Duodenal mucosa (tissue), 2 donors: ENCODE results near the gene ANTXR1.

Experiments used
- H3K27ac ChIP-seq: one replicate; pipeline ENCODE4 v1.7.0; 2013; ENCODE audit warnings: low read depth, low read length
- H3K27me3 ChIP-seq, 2 donors: one replicate each; pipeline ENCODE4 v1.7.0; 2013; ENCODE audit warnings: low read length in 2 of 2, control low read depth in 1 of 2; ENCODE audit not compliant: insufficient read depth in 2 of 2, control insufficient read depth in 1 of 2
- H3K36me3 ChIP-seq, 2 donors: one replicate each; pipeline ENCODE4 v1.7.0; 2013; ENCODE audit warnings: low read length in 2 of 2, control low read depth in 1 of 2; ENCODE audit not compliant: insufficient read depth in 2 of 2, control insufficient read depth in 1 of 2
- H3K4me1 ChIP-seq, 2 donors: one replicate each; pipeline ENCODE4 v1.7.0; 2013; ENCODE audit warnings: low read length in 2 of 2, control low read depth in 1 of 2; ENCODE audit not compliant: insufficient read depth in 2 of 2, control insufficient read depth in 1 of 2
- H3K4me3 ChIP-seq, 2 donors: one replicate each; pipeline ENCODE4 v1.7.0; 2013; ENCODE audit warnings: low read length in 2 of 2, low read depth in 1 of 2
- H3K9ac ChIP-seq, 2 donors: one replicate each; pipeline ENCODE4 v1.7.0; 2013; ENCODE audit warnings: low read length in 2 of 2, low read depth in 1 of 2
- H3K9me3 ChIP-seq, 2 donors: one replicate each; pipeline ENCODE4 v1.7.0; 2013; ENCODE audit warnings: low read length in 2 of 2, control low read depth in 1 of 2; ENCODE audit not compliant: control insufficient read depth in 1 of 2

Gene ANTXR1

DNA sequence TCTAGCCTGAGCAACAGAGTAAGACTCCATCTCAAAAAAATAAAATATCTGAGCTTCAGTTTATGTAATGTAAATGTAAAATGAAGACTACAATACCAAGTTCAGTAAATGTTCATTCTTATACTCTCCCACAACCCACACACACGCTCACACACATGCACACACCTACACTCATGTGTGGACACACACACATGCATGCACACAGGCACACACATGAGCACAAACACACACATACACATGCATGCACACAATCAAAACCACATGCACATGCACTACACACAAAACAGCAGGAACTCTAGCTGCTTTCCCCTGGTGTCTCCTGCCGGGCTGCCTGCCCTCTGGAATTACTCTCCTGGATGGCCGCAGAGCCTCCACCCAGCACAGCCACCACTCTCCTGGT, 283.4 kb downstream of the ANTXR1 start:
- no peak overlapping the region for H3K9ac ChIP-seq
- peaks cover 0 to 5% of the 10 kb centered on the region in 2 donors for H3K4me1 ChIP-seq
- no peak overlapping the region for H3K27ac ChIP-seq
- H3K9me3 ChIP-seq = no peaks in the 10 kb centered on the region
- no peaks in the 10 kb centered on the region for H3K27me3 ChIP-seq
- H3K36me3 ChIP-seq = no peaks in the 10 kb centered on the region
- no peak overlapping the region for H3K4me3 ChIP-seq

GRCh38 chr2:69297216-69297615, 284.2 kb downstream of the ANTXR1 start:
- H3K27ac ChIP-seq = no peak overlapping the region
- H3K4me1 ChIP-seq = no peaks in the 10 kb centered on the region
- H3K9me3 ChIP-seq = no peaks in the 10 kb centered on the region
- no peaks in the 10 kb centered on the region for H3K27me3 ChIP-seq
- H3K4me3 ChIP-seq = no peak overlapping the region
- H3K9ac ChIP-seq = no peak overlapping the region
- no peaks in the 10 kb centered on the region for H3K36me3 ChIP-seq

DNA sequence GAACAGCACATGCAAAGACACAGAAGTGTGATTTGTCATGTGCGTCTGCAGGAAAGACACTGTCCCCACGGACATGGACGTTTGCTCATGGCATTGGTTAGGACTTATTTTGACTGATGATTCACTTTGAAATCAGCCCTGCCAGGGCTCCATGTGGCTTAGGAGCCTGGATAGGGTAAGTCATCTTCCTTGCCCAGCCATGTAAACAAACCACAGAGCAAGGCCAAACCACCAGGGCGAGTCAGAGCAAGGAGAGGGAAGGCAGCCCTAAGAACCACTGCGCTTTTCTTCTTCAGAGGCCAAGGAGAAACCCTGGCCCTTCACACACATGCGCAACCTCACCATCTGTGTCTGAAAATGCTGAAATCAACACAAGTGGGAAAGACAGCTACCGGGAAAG, 285.3 kb downstream of the ANTXR1 start:
- Histone ChIP-seq H3K9me3 (no peaks in the 10 kb centered on the region), H3K36me3 (no peaks in the 10 kb centered on the region), H3K9ac (no peak overlapping the region), H3K4me1 (no peaks in the 10 kb centered on the region), H3K27ac (no peak overlapping the region), H3K27me3 (no peaks in the 10 kb centered on the region), H3K4me3 (no peak overlapping the region)

DNA sequence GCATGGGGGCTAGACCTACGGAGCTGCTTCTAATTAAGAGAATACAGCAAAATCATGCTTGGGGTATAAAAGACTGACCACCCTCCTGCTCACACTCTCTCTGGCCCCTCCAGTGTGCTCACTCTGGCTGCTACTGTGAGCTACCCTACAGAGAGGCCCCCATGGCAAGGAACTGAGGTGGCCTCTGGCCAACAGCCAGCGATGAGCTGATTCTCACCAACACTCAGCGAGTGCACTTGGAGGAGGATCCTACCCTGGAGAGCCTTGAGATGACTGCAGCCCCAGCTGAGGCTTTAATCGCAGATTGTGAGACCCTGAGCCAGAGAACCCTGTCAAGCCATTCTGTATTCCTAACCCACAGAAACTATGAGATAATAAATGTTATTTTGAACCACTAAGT, 285.9 kb downstream of the ANTXR1 start:
- Histone ChIP-seq H3K27me3 (peaks cover 0 to 3% of the 10 kb centered on the region in 2 donors), H3K36me3 (no peaks in the 10 kb centered on the region), H3K27ac (no peak overlapping the region), H3K4me3 (no peak overlapping the region), H3K9me3 (peaks cover 1 to 2% of the 10 kb centered on the region in 2 donors), H3K4me1 (no peaks in the 10 kb centered on the region), H3K9ac (no peak overlapping the region)
